Measurements from ENCODE around the gene DYNLT2B. TPM values are rescaled to one million over a fixed set of nuclear protein-coding genes. Genes with fewer than 3 reads are reported as not detected.

The DYNLT2B gene
- total and polyA plus RNA-seq, 2 experiments from 2014 or later: 24.6 to 81.7 TPM

DNA sequence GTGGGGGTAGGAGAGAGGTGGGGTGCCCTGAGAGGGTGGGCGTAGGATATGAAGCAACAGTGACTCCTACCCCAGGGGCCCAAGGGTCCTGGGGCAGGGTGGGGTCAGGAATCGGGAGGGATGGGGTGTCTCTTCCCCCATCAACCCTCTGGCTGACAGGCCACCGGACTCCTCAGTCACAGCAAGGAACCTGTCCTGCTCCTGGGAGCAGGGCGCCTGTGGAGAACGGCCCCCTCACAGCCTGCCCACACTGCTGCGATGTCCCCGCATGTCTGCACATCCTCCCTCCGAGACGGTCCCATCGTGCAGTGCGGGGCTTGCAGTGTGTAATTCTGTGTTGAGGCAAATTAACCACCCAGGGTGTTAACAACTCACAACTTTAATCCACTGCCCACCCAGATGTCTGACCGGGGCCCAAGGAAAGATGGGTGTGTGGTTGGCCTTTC is 17.5 kb upstream of the DYNLT2B start:
- H3K4me3 ChIP-seq: no peak overlapping the region
- no peaks in the 10 kb centered on the region for H3K9me3 ChIP-seq (ENCODE audit: low read depth)
- no peak for DNase-seq (ENCODE audit: low read depth in 1 of 2, low spot score in 1 of 2)
- H3K27me3 ChIP-seq: no peaks in the 10 kb centered on the region
- H3K4me1 ChIP-seq (ENCODE audit: low read depth): no peaks in the 10 kb centered on the region
- TF ChIP-seq, protein P1, sequence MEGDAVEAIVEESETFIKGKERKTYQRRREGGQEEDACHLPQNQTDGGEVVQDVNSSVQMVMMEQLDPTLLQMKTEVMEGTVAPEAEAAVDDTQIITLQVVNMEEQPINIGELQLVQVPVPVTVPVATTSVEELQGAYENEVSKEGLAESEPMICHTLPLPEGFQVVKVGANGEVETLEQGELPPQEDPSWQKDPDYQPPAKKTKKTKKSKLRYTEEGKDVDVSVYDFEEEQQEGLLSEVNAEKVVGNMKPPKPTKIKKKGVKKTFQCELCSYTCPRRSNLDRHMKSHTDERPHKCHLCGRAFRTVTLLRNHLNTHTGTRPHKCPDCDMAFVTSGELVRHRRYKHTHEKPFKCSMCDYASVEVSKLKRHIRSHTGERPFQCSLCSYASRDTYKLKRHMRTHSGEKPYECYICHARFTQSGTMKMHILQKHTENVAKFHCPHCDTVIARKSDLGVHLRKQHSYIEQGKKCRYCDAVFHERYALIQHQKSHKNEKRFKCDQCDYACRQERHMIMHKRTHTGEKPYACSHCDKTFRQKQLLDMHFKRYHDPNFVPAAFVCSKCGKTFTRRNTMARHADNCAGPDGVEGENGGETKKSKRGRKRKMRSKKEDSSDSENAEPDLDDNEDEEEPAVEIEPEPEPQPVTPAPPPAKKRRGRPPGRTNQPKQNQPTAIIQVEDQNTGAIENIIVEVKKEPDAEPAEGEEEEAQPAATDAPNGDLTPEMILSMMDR (IDR thresholded peaks at IDR 0.05; ENCODE audit: low read depth, low read length): no peak
- no peak overlapping the region for H3K27ac ChIP-seq
- no peaks in the 10 kb centered on the region for H3K36me3 ChIP-seq

DNA sequence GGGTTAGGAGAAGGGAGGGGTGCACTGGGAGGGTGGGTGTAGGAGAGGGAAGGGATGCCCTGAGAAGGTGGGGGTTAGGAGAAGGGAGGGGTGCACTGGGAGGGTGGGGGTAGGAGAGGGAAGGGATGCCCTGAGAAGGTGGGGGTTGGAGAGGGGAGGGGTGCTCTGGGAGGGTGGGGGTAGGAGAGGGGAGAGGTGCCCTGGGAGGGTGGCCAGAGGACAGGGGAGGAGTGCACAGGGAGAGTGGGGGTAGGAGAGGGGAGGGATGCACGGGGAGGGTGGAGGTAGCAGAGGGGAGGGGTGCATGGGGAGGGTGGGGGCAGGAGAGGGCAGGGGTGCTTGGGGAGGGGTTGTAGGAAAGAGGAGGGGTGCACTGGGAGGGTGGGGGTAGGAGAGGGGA is 16.9 kb upstream of the DYNLT2B start:
- DNase-seq (ENCODE audit: low read depth in 1 of 2, low spot score in 1 of 2): no peak
- Histone ChIP-seq H3K27me3 (no peaks in the 10 kb centered on the region), H3K4me1 (ENCODE audit: low read depth) (no peaks in the 10 kb centered on the region), H3K9me3 (ENCODE audit: low read depth) (no peaks in the 10 kb centered on the region), H3K4me3 (no peak overlapping the region), H3K27ac (no peak overlapping the region), H3K36me3 (no peaks in the 10 kb centered on the region)
- TF ChIP-seq, protein P1 (IDR thresholded peaks at IDR 0.05; ENCODE audit: low read depth, low read length): no peak

DNA sequence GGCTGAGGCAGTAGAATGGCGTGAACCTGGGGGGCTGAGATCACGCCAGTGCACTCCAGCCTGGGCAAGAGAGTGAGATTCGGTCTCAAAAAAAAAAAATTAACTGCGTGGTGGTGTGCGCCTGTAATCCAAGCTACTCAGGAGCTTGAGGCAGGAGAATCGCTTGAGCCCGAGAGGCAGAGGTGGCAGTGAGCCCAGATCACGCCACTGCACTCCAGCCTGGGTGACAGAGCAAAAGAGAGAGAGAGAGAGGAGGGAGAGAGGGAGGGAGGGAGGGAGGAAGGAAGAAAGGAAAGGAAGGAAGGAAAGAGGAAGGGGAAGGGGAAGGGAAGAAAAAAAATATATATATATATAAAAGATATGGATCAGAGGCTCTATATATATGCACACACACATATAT is 14.1 kb upstream of the DYNLT2B start:
- no peak for DNase-seq (ENCODE audit: low read depth in 1 of 2, low spot score in 1 of 2)
- Histone ChIP-seq H3K36me3 (no peaks in the 10 kb centered on the region), H3K4me1 (ENCODE audit: low read depth) (no peaks in the 10 kb centered on the region)

DNA sequence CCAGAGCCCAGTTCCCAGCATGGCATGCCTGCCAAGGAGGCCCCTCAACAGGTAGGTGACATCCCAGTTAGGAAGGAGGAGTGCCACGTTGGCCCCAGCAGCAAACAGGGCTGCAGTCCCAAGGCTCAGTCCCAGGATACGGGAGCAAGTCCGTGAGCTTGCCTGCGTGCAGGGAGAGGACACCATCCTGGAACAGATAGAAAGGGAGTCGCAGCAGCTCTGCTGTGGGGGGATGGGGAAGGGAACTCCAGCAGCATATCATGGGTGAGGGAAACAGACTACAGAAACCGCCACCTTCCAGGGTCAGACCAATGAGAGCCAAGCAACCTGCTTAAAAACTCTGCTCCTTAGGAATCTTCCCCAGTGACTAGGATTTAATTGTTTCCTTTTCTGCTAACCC is 9.4 kb upstream of the DYNLT2B start:
- no peaks in the 10 kb centered on the region for H3K27me3 ChIP-seq
- TF ChIP-seq, protein P1 (IDR thresholded peaks at IDR 0.05; ENCODE audit: low read depth, low read length): no peak
- DNase-seq (ENCODE audit: low read depth in 1 of 2, low spot score in 1 of 2): peak in 1 of 2 donors; percentile 5
- no peaks in the 10 kb centered on the region for H3K4me1 ChIP-seq (ENCODE audit: low read depth)
- no peaks in the 10 kb centered on the region for H3K36me3 ChIP-seq
- H3K27ac ChIP-seq: no peak overlapping the region
- no peaks in the 10 kb centered on the region for H3K9me3 ChIP-seq (ENCODE audit: low read depth)
- H3K4me3 ChIP-seq: no peak overlapping the region

More for the DNA sequence above, 14.1 kb upstream of the DYNLT2B start:
- Histone ChIP-seq H3K9me3 (ENCODE audit: low read depth) (no peaks in the 10 kb centered on the region), H3K27ac (no peak overlapping the region), H3K4me3 (no peak overlapping the region), H3K27me3 (no peaks in the 10 kb centered on the region)
- TF ChIP-seq, protein P1 (IDR thresholded peaks at IDR 0.05; ENCODE audit: low read depth, low read length): no peak

DNA sequence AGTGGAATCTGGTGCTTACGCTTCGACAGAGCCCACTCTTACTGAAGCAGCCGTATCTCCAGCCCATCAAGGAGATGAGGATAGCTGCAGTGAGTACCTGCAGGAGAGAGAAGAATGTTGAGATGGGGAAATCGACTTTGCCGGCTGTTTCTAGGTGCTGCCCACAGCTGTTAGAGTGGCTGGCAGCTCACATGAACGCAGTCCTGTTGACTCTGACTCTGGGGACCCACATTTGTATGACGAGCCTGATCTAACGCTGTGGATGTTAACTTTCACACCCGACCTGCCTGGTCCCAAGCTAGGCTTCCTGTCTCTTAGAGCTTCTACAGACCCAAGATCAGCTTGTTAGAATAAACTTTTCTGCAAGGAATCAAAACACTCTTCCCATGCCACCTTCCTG is 8.9 kb upstream of the DYNLT2B start:
- TF ChIP-seq, protein P1 (IDR thresholded peaks at IDR 0.05; ENCODE audit: low read depth, low read length): no peak
- H3K4me1 ChIP-seq (ENCODE audit: low read depth): no peaks in the 10 kb centered on the region
- no peak overlapping the region for H3K4me3 ChIP-seq
- H3K27ac ChIP-seq: no peak overlapping the region
- no peaks in the 10 kb centered on the region for H3K27me3 ChIP-seq
- H3K9me3 ChIP-seq (ENCODE audit: low read depth): no peaks in the 10 kb centered on the region
- DNase-seq (ENCODE audit: low read depth in 1 of 2, low spot score in 1 of 2): no peak
- no peaks in the 10 kb centered on the region for H3K36me3 ChIP-seq

DNA sequence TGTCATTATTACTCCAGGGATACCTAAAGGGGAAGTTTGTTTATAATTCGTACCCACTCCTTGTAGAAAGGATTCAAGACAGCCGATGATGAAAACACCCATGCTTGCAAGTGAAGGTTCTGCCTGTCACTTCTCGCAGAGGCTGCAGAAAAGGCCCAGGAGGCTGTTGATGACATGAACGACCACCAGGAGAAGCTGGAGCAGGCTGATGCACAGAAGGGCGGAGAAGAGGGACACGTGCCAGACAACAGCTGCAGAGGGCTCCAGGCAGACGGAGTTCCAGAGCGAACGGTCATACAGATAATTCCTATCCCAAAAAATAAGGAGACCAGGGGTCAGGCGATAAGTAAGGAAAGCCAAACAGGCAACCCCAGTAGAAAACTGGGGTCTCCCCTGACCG is 5.7 kb upstream of the DYNLT2B start:
- Histone ChIP-seq H3K9me3 (ENCODE audit: low read depth) (no peaks in the 10 kb centered on the region), H3K4me1 (ENCODE audit: low read depth) (no peaks in the 10 kb centered on the region), H3K36me3 (no peaks in the 10 kb centered on the region), H3K27ac (no peak overlapping the region), H3K27me3 (no peaks in the 10 kb centered on the region), H3K4me3 (no peak overlapping the region)
- DNase-seq (ENCODE audit: low read depth in 1 of 2, low spot score in 1 of 2): peak; percentile 10 to 54
- TF ChIP-seq, protein P1 (IDR thresholded peaks at IDR 0.05; ENCODE audit: low read depth, low read length): peak; percentile 41
